GM12878 (cell line): Measurements from ENCODE around the gene CAMKMT. TPM values are rescaled to one million over a fixed set of nuclear protein-coding genes. Genes with fewer than 3 reads are reported as not detected.

ENCODE experiments used
- BMI1 ChIP-seq: fragments of 450-650 bp; IDR thresholded peaks from 2 replicates; pipeline ENCODE4 v1.6.1; 2016; ENCODE audit warnings: mild to moderate bottlenecking, moderate library complexity, borderline replicate concordance
- CHD2 ChIP-seq: IDR thresholded peaks from 2 replicates; pipeline ENCODE4 v1.6.1; 2011; ENCODE audit warnings: low read depth, low read length, improper control_type of control experiment, borderline replicate concordance
- JUNB ChIP-seq: IDR thresholded peaks from 2 replicates; pipeline ENCODE4 v1.6.1; 2016; ENCODE audit warnings: antibody characterized with exemption, mild to moderate bottlenecking
- MYB ChIP-seq: fragments of 150-350 bp; IDR thresholded peaks from 2 replicates; pipeline ENCODE4 v1.6.1; 2014; ENCODE audit warnings: mild to moderate bottlenecking, low read depth, low read length, borderline replicate concordance
- PAX8 ChIP-seq: fragments of 450-650 bp; IDR thresholded peaks from 2 replicates; pipeline ENCODE4 v1.6.1; 2017; ENCODE audit warnings: mild to moderate bottlenecking, moderate library complexity
- SMC3 ChIP-seq: IDR thresholded peaks from 2 replicates; pipeline ENCODE4 v1.6.1; 2011; ENCODE audit warnings: low read length, improper control_type of control experiment, borderline replicate concordance
- SREBF1 ChIP-seq: IDR thresholded peaks from 2 replicates; pipeline ENCODE4 v1.6.1; 2012; ENCODE audit warnings: mild to moderate bottlenecking, low read length
- STAT3 ChIP-seq: IDR thresholded peaks from 2 replicates; pipeline ENCODE4 v1.6.1; 2011; ENCODE audit warnings: low read depth, low read length, improper control_type of control experiment
- TCF12 ChIP-seq: IDR thresholded peaks from 2 replicates; pipeline ENCODE4 v1.6.1; 2011; ENCODE audit warnings: low read depth, mild to moderate bottlenecking, low read length
- YBX1 ChIP-seq: fragments of 450-650 bp; IDR thresholded peaks from 2 replicates; pipeline ENCODE4 v1.6.1; 2016; ENCODE audit warnings: antibody characterized with exemption
- ZZZ3 ChIP-seq: IDR thresholded peaks from 2 replicates; pipeline ENCODE4 v1.6.1; 2011; ENCODE audit warnings: low read depth; ENCODE audit not compliant: control insufficient read depth, insufficient read length
- polyA plus RNA-seq, 11 experiments: library from polyadenylated mRNA; depleted of rRNA in 4 of 11; unstranded in 6 of 11; stranded (reverse) in 5 of 11; fragments of >200 nt; fragmentation: Nextera tagmentation in 4 of 11; fragmentation: Illumina TruSeq in 1 of 11; extraction: Ambion mirVana in 4 of 11; extraction: Trizol in 1 of 11; gene quantifications; 1 replicate in 1 of 11; 2 replicates in 10 of 11; pipeline versions ENCODE4 v1.2.1 to v1.2.3, GENCODE V29; 2011 to 2016; ENCODE audit warnings: inconsistent platforms in 2 of 11, missing spikeins in 2 of 11, low read depth in 1 of 11
- total RNA-seq, 4 experiments: library from RNA; depleted of rRNA in 3 of 4; stranded (reverse); fragments of >200 nt in 3 of 4; fragmentation: Illumina TruSeq in 1 of 4; extraction: Trizol in 1 of 4; gene quantifications; 2 replicates each; pipeline versions ENCODE4 v1.2.1 to v1.2.3, GENCODE V29; 2013 to 2021
- TF ChIP-seq, protein P1 (sequence below): IDR thresholded peaks from 2 replicates; pipeline ENCODE4 v1.6.1; 2012; ENCODE audit warnings: low read length, inconsistent platforms
- TF ChIP-seq, protein P2 (sequence below): fragments of 450-650 bp; IDR thresholded peaks from 2 replicates; pipeline ENCODE4 v1.6.1; 2017; ENCODE audit warnings: mild to moderate bottlenecking, moderate library complexity
- TF ChIP-seq, protein P3 (sequence below): IDR thresholded peaks from 2 replicates; pipeline ENCODE4 v1.6.1; 2011; ENCODE audit warnings: low read depth, mild to moderate bottlenecking, low read length, moderate library complexity, borderline replicate concordance; ENCODE audit errors: extremely low read depth
- TF ChIP-seq, protein P4 (sequence below): fragments of 450-650 bp; IDR thresholded peaks from 2 replicates; pipeline ENCODE4 v1.6.1; 2017; ENCODE audit warnings: mild to moderate bottlenecking
- TF ChIP-seq, protein P5 (sequence below), 3 experiments: IDR thresholded peaks in 2 of 3; conservative IDR thresholded peaks in 1 of 3; 2 replicates each; pipeline ENCODE4 v1.5.1; 2011; ENCODE audit warnings: low read depth in 3 of 3, low read length in 3 of 3, mild to moderate bottlenecking in 3 of 3, control low read depth in 2 of 3, moderate library complexity in 2 of 3, inconsistent platforms in 1 of 3, mixed read lengths in 1 of 3; ENCODE audit not compliant: control insufficient read depth in 2 of 3, insufficient read depth in 1 of 3; ENCODE audit errors: extremely low read depth in 1 of 3

The CAMKMT gene
- total and polyA plus RNA-seq, 10 of the 15 experiments (the other 5 are each of a cell fraction or from before 2014, with no cell fraction given) = 2.7 to 16.0 (median 11.8) TPM

DNA sequence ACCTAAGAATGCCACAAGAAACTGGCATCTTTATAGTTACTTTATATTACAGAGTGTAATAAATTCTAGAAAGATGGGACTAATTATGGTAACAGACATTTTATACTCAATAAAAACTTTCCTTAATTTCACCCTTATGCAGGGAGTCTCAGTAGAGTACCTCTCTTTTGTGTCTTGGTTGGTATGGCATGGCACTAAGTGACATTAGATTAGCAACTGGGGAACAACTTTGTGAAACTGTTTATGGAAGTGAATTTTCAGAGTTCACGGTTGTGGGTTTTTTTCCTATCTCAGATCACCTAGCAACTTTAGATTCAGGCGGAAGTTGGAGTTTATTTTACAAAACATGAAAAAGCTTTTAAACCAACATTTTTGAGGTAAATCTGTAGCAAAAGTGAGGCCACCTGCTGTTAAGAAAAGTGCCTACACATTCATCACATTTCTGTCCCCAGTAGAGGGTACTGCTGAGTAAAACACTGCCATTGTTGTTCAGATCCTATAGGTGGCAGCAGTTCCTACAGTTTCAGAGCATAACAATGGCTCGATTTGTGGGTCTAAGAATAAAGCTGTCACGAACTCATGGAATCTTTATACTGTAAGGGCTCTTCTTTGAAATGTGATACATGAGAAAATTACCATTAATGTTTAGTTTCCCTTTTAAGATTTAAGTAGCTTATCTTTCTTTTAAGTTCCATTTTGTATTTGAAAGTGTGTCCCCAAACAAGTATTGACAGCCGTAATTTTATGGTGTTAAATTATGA, 117.6 kb downstream of the CAMKMT start (continued):
- TF ChIP-seq, protein P1, sequence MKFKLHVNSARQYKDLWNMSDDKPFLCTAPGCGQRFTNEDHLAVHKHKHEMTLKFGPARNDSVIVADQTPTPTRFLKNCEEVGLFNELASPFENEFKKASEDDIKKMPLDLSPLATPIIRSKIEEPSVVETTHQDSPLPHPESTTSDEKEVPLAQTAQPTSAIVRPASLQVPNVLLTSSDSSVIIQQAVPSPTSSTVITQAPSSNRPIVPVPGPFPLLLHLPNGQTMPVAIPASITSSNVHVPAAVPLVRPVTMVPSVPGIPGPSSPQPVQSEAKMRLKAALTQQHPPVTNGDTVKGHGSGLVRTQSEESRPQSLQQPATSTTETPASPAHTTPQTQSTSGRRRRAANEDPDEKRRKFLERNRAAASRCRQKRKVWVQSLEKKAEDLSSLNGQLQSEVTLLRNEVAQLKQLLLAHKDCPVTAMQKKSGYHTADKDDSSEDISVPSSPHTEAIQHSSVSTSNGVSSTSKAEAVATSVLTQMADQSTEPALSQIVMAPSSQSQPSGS = no peak
- no peak for TF ChIP-seq MYB
- TF ChIP-seq, protein P2, sequence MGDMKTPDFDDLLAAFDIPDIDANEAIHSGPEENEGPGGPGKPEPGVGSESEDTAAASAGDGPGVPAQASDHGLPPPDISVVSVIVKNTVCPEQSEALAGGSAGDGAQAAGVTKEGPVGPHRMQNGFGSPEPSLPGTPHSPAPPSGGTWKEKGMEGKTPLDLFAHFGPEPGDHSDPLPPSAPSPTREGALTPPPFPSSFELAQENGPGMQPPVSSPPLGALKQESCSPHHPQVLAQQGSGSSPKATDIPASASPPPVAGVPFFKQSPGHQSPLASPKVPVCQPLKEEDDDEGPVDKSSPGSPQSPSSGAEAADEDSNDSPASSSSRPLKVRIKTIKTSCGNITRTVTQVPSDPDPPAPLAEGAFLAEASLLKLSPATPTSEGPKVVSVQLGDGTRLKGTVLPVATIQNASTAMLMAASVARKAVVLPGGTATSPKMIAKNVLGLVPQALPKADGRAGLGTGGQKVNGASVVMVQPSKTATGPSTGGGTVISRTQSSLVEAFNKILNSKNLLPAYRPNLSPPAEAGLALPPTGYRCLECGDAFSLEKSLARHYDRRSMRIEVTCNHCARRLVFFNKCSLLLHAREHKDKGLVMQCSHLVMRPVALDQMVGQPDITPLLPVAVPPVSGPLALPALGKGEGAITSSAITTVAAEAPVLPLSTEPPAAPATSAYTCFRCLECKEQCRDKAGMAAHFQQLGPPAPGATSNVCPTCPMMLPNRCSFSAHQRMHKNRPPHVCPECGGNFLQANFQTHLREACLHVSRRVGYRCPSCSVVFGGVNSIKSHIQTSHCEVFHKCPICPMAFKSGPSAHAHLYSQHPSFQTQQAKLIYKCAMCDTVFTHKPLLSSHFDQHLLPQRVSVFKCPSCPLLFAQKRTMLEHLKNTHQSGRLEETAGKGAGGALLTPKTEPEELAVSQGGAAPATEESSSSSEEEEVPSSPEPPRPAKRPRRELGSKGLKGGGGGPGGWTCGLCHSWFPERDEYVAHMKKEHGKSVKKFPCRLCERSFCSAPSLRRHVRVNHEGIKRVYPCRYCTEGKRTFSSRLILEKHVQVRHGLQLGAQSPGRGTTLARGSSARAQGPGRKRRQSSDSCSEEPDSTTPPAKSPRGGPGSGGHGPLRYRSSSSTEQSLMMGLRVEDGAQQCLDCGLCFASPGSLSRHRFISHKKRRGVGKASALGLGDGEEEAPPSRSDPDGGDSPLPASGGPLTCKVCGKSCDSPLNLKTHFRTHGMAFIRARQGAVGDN = no peak
- no peak for TF ChIP-seq BMI1
- no peak for TF ChIP-seq YBX1
- TF ChIP-seq, protein P3, sequence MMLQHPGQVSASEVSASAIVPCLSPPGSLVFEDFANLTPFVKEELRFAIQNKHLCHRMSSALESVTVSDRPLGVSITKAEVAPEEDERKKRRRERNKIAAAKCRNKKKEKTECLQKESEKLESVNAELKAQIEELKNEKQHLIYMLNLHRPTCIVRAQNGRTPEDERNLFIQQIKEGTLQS = peak; percentile 79; the same call in 1 of the 2 replicates
- TF ChIP-seq STAT3 = no peak
- TF ChIP-seq TCF12 = no peak
- peak; percentile 98 for TF ChIP-seq SMC3
- no peak for TF ChIP-seq CHD2
- TF ChIP-seq ZZZ3 = no peak
- no peak for TF ChIP-seq SREBF1
- no peak for TF ChIP-seq PAX8
- TF ChIP-seq, protein P4, sequence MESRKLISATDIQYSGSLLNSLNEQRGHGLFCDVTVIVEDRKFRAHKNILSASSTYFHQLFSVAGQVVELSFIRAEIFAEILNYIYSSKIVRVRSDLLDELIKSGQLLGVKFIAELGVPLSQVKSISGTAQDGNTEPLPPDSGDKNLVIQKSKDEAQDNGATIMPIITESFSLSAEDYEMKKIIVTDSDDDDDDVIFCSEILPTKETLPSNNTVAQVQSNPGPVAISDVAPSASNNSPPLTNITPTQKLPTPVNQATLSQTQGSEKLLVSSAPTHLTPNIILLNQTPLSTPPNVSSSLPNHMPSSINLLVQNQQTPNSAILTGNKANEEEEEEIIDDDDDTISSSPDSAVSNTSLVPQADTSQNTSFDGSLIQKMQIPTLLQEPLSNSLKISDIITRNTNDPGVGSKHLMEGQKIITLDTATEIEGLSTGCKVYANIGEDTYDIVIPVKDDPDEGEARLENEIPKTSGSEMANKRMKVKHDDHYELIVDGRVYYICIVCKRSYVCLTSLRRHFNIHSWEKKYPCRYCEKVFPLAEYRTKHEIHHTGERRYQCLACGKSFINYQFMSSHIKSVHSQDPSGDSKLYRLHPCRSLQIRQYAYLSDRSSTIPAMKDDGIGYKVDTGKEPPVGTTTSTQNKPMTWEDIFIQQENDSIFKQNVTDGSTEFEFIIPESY = no peak
- TF ChIP-seq JUNB = 0 out of 2 replicates have a peak, but pooled peaks have one; percentile 9
- TF ChIP-seq, protein P5, sequence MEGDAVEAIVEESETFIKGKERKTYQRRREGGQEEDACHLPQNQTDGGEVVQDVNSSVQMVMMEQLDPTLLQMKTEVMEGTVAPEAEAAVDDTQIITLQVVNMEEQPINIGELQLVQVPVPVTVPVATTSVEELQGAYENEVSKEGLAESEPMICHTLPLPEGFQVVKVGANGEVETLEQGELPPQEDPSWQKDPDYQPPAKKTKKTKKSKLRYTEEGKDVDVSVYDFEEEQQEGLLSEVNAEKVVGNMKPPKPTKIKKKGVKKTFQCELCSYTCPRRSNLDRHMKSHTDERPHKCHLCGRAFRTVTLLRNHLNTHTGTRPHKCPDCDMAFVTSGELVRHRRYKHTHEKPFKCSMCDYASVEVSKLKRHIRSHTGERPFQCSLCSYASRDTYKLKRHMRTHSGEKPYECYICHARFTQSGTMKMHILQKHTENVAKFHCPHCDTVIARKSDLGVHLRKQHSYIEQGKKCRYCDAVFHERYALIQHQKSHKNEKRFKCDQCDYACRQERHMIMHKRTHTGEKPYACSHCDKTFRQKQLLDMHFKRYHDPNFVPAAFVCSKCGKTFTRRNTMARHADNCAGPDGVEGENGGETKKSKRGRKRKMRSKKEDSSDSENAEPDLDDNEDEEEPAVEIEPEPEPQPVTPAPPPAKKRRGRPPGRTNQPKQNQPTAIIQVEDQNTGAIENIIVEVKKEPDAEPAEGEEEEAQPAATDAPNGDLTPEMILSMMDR (IDR thresholded peaks at IDR 0.05 in 2 of 3, conservative IDR thresholded peaks at IDR 0.05 in 1 of 3; ENCODE audit: control insufficient read depth in 2 of 3, extremely low read depth in 1 of 3, insufficient read depth in 1 of 3, low read depth in 3 of 3, low read length in 3 of 3) = peak; percentile 98 to 100 (median 100); a peak in 5 of 6 replicates
